Stimulated activated naive CD4-positive, alpha-beta T cell treated with Interleukin-2 at 50 U/mL for 16 hours (primary cell): ENCODE results near the gene LRWD1.
"Not testable (repeated sequence)": the region's sequence is repeated elsewhere in the genome, so short reads cannot be mapped to it uniquely, and the experiment has no call there.

Experiments used
- DNase-seq: peaks from one replicate; lab custom pipeline; 2025; lab: John Stamatoyannopoulos, UW

LRWD1 gene

GRCh38 chr7:102444961-102445673, 19.7 kb upstream of the LRWD1 start:
- no peak for DNase-seq

GRCh38 chr7:102445674-102446071, 19.1 kb upstream of the LRWD1 start:
- DNase-seq = no peak

GRCh38 chr7:102446387-102447156, 18.2 kb upstream of the LRWD1 start:
- no peak for DNase-seq

- DNase-seq = no peak
These were observed 17.5 kb upstream of the LRWD1 start for GRCh38 chr7:102447311-102447710.

GRCh38 chr7:102449136-102449535, 15.6 kb upstream of the LRWD1 start:
- DNase-seq = no peak

GRCh38 chr7:102450242-102450641, 14.5 kb upstream of the LRWD1 start:
- DNase-seq = peak; percentile 48

GRCh38 chr7:102451371-102452054, 13.3 kb upstream of the LRWD1 start:
- no peak for DNase-seq

- no peak for DNase-seq
These were observed 12.3 kb upstream of the LRWD1 start for GRCh38 chr7:102452451-102452850.

GRCh38 chr7:102453319-102453718, 11.5 kb upstream of the LRWD1 start:
- no peak for DNase-seq

GRCh38 chr7:102454468-102454867, 10.3 kb upstream of the LRWD1 start:
- no peak for DNase-seq

- not testable (repeated sequence) for DNase-seq
These were observed 9.9 kb upstream of the LRWD1 start for GRCh38 chr7:102454932-102455331.

- DNase-seq = no peak
These were observed 9.2 kb upstream of the LRWD1 start for GRCh38 chr7:102455596-102455995.

- no peak for DNase-seq
These were observed 8.5 kb upstream of the LRWD1 start for GRCh38 chr7:102456327-102456726.

- DNase-seq = no peak
These were observed 7.3 kb upstream of the LRWD1 start for GRCh38 chr7:102457352-102457924.

- no peak for DNase-seq
These were observed 5.5 kb upstream of the LRWD1 start for GRCh38 chr7:102459221-102459844.

GRCh38 chr7:102460467-102460866, 4.3 kb upstream of the LRWD1 start:
- no peak for DNase-seq

GRCh38 chr7:102463841-102464576, 775 bp upstream of the LRWD1 start:
- peak; percentile 16 for DNase-seq

GRCh38 chr7:102466097-102466496, 1.3 kb downstream of the LRWD1 start:
- DNase-seq = no peak

- DNase-seq = no peak
These were observed 3.0 kb downstream of the LRWD1 start for GRCh38 chr7:102467581-102468477.
